ENCODE measurements around the gene BRINP1.

BRINP1 gene

DNA sequence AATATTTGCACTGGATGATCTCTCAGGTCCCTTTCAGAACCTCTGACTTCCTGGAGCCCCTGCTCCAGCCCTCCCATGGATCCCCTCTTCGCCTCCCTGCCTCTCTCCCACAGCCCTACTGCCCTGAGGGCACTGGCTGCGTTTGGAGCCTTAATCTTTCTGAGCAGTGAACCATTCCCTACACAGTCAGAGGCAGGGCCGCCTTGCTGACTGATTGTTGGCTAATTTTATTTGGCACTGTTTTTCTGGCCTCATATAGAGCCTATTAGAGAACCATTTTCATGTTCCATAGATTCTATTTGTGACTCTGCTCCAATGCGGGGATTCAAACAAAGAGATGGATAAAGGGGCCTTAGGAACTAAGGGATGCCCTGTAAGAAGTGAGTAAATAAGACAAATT, 91.1 kb downstream of the BRINP1 start:
- DNase-seq (ENCODE audit: low spot score): peak; percentile 56

DNA sequence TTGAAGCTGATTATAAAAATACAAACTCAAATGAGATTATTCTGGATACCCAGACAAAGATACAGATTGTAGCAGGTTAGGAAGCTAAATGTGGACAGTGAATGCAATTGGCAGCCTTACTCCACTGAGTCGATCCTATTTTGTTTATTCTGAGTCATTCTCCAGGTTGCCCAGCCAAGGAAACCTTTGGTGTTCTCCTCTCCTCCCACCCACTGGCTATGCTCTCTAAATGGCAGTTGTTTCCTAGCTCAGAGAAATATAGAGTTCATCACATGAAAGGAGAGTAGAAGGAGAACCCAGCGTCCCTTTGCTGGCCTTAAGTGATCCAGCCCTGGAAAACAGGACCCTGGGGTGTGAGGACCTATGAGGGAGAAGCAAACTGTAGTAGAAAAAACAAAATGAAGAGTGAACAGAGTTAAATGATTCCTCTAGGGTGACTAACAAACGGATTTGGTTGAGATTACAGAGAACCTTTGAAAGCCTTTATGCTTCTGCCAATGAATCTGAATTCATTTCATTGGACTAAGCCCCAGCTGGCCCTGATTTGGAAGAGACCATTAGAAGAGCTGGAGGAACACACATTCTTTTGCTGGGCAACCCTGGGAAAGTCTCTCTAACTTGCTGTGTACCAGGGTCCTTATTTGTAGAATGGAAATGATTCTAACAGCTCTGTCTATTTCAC, 95.1 kb downstream of the BRINP1 start:
- DNase-seq (ENCODE audit: low spot score): no peak

DNA sequence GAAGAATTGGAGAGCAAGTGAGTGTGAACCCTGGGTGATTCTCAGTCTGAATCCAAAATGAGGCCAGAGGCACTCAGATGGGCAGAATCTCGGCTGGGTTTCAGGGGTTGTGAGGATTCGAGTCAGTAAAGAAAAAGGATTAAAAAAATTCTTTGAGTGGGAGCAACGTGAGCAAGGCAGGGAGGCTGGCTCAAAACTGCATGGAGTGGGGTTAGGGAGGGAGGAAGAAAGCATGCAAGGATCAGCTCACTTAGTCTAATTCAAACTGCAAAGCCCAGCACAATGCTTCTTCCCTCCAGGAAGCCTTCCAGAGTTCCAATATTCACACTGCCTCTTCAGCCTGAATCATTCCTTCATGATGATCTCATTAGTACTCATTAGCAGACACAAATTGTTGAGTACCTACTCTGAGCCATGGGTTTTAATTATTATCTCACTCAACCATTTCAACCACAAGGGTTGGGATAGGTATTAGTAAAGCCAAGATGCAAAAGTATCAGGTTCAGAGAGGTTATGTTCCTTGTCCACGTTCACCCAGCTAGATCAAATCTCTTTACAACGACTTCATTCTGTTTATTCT, 95.8 kb downstream of the BRINP1 start:
- DNase-seq (ENCODE audit: low spot score): no peak

DNA sequence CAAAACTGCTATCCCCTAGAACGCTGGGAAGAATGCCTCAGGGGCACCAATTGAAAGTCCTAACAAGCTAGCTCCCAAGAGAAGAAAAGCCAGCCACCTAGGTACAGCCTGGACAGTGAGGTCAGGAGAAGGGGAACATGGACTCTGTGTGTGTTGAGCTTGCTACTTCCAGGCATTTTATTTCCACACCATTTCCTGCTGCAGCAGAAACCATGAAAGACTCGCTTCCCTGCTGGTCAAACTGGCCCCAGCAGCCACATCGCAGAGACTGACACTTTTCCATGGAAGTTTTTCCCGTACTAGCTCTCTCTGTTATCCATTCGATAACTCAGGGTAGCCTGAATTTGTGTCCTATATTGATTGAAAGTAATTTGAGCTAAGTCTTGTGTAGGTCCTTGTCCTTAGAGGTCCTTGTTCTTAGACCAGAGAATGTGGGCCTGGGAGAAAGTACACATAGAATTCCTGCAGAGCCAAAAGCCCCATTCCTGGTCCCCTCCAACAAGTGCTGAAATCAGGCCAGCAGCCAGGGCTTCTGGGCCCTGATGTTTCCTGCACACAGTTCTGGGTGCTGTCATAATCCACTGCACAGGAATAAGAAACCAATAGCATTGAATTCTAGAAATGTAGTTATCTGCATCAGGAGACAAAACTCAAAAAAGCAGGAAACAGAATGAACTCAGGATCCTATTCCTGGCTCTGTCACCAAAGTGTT, 96.6 kb downstream of the BRINP1 start:
- no peak for DNase-seq (ENCODE audit: low spot score)

DNA sequence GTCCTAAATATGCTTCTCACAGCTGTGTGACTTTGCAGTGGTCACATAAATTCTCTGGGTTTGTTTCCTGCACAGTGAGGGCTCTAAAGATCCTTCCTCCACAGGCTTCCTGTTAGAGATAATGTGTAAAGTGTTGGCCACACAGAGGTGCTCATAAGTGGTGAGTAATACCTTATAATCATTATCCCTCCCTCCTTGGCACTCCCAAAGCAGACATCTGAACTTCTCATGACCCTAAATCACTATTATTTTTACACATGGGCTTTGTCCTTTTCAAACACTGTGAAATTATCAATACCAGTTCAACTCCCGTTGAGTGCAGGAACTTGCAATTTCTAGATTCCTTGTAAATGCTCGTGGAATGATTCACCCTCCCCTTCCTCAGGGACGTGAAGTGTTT, 100.2 kb downstream of the BRINP1 start:
- no peak for DNase-seq (ENCODE audit: low spot score)

DNA sequence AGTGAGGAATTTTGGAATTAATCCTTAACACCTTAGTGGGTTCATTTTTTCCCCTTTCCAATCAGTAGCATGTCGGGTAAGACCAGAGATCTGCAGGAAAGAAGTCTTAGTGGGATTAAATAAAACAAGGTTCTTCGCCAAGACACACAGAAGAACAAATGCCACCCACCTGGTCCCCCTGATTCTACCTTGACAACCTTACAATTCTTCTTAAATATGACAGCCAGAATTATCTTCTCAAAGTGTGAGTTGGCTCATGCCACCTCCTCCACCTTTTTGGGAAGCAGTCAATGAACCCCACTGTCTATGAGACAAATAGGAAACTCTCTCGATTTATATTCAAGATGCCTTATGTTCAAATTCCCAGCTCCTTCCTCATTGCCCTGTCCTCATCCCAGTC, 105.1 kb downstream of the BRINP1 start:
- no peak for DNase-seq (ENCODE audit: low spot score)

DNA sequence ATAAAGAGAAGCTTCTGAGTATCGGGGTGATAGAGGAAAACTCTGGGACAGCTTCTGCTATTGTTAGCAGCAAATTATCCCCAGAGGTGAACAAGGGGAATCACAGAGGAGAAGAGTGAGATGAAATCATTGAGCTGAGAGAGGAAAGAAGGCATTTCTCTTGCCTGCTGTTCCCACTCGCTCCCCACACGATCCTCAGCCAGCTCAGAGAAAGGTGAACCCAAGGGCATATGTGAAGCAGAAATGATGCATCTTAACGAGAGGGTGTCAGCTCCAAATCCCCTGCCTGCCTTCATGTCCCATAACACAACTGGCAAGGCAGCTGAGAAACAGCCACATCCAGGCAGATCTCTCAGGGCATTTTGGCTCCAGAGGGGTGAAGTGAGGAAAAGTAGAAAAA, 111.6 kb downstream of the BRINP1 start:
- DNase-seq (ENCODE audit: low spot score): no peak

DNA sequence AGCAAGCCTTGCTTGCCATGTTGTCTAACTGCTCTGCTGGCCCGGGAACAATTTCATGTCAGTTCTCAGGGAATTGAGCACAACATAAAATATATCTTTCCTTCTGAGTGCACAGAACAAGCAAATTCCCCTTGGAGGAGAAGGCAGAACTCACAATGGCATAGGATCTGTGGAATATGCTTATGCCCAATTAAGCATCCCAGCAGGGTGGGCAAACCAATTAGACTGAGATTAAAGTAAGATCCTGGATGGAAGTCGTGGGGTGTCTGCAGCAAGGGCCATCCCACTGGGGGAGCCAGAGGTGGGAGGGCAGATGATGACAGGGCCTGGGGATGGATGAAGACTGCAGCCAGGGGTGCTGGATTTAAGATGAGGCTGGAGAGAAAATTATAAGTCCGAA, 114.1 kb downstream of the BRINP1 start:
- DNase-seq (ENCODE audit: low spot score): no peak

DNA sequence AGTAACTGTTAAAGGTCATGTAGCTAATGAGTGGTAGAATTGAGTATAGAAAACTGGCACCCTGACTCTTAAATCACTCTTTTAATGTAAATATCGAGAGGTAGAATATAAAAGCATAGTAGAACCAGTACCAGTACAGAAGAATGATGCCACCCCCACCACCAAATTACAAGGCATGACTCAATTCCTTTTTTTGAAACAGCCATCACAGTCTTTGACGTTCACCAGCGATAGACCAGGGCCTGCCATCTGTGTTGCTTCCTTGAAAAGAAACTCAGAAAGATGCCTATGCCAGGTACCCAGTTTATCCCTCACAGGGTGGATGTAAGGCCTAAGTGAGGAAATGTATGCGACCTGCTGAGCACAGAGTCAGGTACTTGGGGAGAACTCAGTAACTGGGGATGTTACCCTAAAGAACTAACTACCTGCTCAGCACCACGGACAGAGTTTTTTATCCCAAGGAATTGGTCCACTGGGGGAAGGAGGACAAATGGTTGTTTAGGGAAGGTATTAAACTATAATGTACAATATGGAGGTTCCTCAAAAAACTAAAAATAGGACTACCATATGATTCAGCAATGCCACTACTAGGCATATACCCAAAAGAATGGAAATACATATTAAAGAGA, 116.5 kb downstream of the BRINP1 start:
- no peak for DNase-seq (ENCODE audit: low spot score)

DNA sequence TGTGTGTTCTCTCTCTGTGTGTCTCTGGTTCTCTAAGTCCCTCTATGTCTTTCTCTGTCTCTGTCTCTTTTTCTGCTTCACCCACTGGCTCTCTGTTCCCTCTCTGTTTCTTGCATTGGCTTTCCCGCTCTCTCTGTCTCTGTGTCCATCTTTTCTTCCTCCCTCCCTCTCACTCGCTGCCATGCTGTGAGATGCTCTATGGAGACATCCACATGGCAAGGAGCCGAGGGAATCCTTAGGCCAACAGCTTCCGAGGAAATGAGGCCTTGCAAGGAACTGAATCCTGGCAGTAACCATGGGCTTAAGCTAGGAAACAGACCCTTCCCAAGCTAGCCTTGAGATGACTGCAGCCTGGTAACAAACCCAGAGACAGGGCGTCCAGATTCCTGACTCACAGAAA, 117.3 kb downstream of the BRINP1 start:
- DNase-seq (ENCODE audit: low spot score): no peak

DNA sequence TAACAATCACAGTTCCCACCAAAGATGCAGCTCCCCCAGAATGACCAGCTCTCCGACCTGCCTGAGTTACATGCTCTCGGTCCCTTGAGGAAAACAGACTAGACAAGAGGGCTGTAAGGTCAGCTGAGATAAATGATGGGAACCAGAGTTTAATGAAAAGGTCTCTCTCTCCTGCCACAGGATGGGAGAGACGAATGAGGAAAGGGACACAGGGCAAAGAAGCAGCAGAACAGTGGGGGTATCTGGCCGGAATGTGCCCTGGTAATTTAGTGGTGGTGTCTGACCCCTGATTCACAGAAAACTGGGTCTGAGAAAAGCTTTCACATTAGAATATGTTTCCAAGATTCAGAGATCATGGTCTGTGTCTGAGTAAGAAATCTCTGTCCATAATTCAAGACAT, 118.5 kb downstream of the BRINP1 start:
- DNase-seq (ENCODE audit: low spot score): no peak

DNA sequence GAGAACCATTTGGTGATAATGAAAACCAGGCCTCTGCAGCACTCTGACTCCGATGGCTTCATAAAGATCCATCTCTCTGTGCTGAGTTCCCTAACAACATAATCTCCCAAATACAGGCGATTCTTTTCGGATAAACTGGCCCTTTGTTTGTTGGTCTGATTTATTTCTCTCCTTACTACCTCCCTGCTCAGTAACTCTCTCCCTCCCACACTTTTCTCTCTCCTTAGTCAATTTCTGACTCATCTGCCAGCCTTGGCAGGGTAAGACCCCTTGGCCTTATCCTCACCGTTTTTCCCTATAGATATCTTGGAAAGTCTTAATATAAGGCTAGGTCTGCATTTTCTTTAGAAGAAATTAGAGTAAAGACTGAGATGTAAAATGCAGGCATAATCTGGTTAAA, 128.7 kb downstream of the BRINP1 start:
- DNase-seq (ENCODE audit: low spot score): no peak

DNA sequence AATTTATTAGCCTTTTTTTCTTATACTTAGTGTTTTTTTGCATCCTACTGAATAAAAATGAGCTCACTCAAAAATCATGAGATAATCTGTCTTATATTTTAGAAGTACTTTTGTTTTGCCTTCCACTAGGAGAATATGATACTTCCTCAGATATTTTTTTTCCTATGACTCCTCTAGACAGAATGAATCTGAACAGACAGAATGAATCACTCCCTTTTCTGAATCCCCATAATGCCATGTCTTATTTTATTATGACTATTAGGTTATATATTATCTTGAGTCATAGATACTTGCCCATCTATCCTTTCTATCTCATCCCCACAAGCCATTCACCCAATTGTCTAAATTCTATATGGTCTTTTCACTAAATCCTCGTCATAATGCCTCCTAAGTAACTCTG, 134.6 kb downstream of the BRINP1 start:
- no peak for DNase-seq (ENCODE audit: low spot score)

DNA sequence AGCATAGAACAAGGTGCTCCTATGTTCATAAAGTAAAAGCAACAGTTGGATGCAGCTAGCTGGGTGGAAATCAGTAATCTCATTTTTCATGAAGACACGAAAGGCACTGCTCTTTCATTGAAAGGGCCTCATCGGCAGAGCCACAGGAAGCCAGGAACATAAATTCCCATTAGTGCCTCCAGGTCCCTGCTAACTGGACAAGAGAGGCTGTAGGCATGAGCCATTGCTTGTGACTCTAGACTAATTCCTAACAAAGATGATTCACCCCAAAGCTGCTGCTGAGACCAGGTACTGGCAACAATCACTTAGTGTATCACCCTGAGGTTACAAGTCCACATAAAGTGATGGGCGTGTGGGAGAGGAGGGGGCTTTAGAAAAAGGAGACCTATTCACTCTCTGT, 141.8 kb downstream of the BRINP1 start:
- no peak for DNase-seq (ENCODE audit: low spot score)

DNA sequence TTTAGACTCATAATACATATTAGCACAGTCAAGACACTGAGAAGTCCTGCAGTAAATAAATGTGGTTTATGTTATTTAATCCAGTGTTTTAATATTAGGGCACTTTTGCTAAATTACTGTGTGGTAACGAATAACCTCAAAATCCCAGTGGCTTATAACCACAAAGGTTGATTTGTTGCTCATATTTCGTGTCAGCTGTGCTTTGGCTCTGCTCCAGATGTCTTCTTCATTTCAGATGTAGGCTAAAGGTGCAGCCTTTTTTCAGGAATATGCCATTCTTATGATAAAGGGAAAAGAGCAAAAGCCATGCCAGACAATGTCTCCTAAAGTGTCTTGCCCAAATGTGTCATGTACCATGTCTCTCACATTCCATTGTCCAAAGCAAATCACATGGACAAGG, 144.8 kb downstream of the BRINP1 start:
- no peak for DNase-seq (ENCODE audit: low spot score)

DNA sequence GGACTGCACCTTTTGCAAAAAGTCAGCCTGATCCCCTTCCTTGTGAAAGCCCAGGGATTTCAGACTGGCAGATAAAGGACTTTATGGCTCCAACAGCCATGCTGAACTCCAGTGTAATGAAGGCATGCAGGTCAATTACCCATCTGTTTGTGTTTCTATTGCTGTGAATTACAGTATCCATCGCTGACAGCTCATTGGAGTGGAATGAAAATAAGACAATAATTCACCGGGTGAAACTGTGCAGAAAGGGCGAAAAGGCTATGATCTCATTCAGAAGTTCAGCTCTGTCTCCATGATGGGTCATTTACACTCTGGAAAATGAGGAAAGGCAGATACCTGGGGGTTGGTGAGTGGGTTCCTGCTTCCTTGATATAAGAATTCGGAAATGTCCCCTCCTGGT, 148.0 kb downstream of the BRINP1 start:
- no peak for DNase-seq (ENCODE audit: low spot score)

DNA sequence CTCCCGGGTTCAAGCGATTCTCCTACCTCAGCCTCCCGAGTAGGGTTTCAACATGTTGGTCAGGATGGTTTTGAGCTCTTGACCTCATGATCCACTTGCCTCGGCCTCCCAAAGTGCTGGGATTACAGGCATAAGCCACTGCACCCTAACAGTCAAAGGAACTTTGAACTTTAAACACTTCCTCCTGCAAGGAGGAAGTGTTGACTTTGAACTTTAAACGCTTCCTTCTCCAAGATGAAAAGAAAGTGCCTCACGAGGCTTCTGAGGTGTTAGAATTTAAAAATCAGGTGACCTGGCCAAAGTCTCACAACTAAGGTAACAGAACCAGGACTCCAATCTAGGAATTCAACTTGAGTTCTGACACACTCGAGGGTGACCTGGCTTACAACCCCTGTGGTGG, 150.9 kb downstream of the BRINP1 start:
- DNase-seq (ENCODE audit: low spot score): no peak

DNA sequence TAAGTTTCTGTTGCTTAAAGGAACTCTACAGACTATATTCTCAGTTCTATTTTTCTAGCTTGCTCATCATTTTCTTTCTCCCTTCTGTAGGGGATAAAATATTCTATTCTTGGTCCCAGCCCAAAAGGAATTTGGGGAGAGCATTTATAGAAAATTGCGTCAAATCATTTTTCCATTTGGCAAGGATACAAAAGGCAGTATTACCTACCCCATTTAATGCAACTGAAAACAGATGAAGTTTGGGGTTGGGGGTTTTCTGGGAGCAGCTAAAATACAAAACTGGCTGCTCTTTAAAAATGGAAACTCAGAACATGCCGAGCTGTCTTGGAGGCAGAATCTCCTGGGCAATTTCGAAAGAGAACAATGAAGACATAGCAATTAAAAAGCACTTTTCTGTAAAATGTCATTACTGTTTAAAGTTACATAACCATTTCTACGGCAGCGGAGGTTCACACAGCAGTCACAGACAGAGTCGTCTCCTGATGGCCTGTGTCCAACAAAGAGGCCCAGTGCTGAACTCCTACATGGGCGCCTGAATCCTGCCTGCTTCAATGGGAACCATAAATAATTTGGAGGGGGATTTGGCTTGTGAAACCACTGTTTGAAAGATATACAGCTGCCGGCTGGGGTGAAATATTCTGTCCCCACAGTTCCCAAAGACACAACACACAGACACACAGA, 152.4 kb downstream of the BRINP1 start:
- DNase-seq (ENCODE audit: low spot score): no peak

DNA sequence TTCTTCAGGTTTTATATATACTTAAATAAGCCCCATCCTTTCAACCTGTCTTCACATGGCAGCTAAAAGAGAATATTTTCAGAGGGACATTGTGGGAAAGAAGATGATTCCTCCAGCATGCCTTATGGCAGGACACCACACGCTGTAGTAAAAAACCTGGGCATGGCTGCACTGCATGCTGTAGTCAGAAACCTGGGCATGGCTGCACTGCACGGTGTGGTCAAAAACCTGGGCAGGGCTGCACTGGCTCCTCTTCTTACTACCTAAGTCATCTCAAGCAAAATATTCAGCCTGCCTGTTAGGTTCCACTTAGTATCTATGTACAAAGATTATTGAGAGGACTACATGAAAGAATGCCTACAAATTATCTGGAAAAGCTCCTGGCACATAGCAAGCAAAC, 153.6 kb downstream of the BRINP1 start:
- no peak for DNase-seq (ENCODE audit: low spot score)

DNA sequence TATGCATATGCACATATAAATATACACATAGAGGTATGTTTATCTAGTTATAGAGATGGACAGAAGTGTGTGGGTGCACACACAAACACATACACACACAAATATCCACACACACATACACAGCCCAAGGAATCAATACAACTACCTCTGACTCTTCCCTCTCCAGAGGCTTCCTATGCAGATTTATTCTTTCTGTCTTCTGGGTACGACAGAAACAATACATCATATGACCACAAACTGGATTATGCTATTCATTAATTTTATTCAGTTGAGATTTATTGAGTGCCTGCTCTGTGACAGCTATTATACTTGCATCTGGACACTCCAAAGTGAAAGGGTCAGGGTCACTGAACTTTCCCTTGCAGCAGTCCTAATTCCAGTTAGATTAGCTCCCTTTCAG, 155.8 kb downstream of the BRINP1 start:
- no peak for DNase-seq (ENCODE audit: low spot score)

DNA sequence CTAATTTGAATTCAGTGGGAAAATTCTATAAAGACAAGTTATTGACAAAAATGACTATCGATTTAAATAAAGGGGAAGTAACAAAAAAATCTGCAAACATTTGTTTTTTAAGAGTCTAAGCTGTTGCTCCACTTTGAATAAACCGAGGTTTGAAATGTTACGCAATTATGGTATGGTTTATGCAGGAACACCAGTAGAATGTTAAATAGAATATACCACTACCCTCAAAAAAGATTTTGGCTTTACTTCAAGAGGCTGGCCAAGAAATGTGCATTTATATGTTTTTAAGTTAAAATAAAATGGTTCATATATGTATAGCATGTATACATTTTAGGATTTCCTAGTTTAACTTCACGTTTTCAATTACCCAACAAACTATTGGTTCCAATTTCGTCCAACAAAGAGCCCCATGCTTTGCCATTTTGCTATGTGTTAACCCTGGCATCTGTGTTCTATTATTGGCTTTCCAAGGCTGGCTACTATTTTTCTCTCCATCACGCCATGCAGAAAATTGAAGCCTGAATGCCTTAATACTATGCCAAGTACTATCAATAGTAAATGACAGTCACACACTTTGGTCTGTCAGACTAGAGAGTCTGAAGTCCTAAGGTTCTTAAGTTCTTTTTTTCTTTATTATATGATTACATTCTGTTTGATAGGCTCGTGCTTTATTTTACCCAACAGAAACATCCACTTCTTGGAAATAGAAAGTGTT, 171.2 kb downstream of the BRINP1 start:
- DNase-seq (ENCODE audit: low spot score): no peak

DNA sequence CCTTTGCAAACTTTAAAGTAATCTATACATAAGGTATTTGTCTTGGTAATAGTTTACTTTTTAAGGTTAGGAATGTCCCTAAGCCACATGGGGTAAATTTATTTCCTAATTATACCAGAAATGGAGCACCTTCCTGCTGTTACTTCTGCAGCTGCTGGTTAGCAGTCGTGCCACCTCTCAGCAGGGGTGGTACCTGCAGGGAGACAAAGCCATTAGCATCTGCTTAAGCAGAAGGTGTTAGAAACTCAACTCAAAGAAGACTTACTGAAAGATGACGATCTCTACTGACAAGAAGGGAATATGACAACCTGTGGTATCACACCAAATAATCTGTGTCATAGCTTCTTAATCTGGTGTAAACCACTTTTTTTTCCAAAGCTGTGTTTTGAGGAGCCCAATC, 173.7 kb downstream of the BRINP1 start:
- no peak for DNase-seq (ENCODE audit: low spot score)
